Neural progenitor cell (in vitro differentiated cells): ENCODE measurements around the gene POLK.

Source experiments
- EZH2phosphoT487 ChIP-seq: fragments of 200-600 bp; sonication (generic); IDR thresholded peaks from 2 replicates; pipeline ENCODE4 v1.6.1; 2017; ENCODE audit warnings: antibody characterized with exemption
- TF ChIP-seq, protein P1 (sequence below): fragments of 200-600 bp; sonication (generic); IDR thresholded peaks from 2 replicates; pipeline ENCODE4 v1.5.1; 2017; ENCODE audit warnings: antibody characterized with exemption, mild to moderate bottlenecking

DNA sequence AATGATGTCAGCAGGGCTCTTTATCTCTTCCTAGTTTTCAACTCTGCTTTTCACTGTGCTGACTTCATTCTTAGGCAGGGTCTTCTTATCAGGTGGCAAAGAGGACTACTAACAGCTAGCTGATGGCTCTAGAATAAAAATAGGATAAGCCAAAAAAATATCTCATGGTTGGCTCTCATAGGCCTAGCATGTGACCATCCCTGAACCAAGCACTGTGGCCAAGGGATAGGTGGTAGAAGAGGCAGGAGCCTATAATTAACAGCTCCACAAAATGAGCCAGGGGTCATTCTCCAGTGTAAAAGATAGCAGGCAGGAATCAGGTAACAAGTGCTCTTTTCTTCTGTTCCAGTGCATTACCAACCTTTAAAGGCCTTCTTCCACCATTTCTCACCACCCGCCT, 120.6 kb downstream of the POLK start:
- TF ChIP-seq, protein P1, sequence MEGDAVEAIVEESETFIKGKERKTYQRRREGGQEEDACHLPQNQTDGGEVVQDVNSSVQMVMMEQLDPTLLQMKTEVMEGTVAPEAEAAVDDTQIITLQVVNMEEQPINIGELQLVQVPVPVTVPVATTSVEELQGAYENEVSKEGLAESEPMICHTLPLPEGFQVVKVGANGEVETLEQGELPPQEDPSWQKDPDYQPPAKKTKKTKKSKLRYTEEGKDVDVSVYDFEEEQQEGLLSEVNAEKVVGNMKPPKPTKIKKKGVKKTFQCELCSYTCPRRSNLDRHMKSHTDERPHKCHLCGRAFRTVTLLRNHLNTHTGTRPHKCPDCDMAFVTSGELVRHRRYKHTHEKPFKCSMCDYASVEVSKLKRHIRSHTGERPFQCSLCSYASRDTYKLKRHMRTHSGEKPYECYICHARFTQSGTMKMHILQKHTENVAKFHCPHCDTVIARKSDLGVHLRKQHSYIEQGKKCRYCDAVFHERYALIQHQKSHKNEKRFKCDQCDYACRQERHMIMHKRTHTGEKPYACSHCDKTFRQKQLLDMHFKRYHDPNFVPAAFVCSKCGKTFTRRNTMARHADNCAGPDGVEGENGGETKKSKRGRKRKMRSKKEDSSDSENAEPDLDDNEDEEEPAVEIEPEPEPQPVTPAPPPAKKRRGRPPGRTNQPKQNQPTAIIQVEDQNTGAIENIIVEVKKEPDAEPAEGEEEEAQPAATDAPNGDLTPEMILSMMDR: no peak
- TF ChIP-seq EZH2phosphoT487: no peak
